CD4-positive, alpha-beta T cell treated with Interleukin-12 subunit alpha and Interleukin-12 subunit beta, for 1 hour (primary cell): ENCODE data around the gene OVOL3.
"Not testable (repeated sequence)": the region's sequence is repeated elsewhere in the genome, so short reads cannot be mapped to it uniquely, and the experiment has no call there.

Source experiments
- DNase-seq: peaks from one replicate; pipeline ENCODE4 v3.0.0-alpha.2; 2020

OVOL3 gene

DNA sequence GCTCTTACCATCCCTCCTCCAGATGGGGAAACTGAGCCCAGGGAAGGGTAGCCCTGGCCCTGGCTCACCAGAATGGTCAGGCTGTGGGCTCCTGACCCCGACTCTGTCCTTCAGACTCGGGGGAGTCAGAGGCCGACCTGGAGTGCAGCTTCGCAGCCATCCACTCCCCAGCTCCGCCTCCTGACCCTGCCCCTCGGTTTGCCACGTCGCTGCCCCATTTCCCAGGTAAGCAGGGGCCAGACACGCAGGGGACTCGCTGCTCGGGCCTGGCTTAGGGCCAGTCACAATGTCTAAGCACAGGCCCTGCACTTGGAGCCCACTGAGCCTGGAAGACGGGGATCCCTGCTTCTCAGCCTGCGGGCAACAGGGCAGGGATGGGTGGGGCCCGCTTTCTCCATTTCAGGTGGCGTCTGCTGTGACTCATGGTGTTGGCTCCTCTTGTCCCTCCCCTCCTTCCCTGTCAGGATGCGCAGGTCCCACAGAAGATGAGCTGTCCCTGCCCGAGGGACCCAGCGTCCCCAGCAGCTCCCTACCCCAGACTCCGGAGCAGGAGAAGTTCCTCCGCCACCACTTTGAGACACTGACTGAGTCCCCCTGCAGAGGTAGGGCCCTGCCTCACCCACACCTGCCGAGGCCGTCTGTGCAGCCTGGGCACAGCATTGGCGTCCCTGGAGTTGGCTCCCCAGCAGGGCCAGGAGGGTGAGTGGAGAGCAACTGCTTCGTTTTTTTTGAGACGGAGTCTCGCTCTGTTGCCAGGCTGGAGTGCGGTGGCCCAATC lies 9.2 kb upstream of the OVOL3 start:
- no peak for DNase-seq

DNA sequence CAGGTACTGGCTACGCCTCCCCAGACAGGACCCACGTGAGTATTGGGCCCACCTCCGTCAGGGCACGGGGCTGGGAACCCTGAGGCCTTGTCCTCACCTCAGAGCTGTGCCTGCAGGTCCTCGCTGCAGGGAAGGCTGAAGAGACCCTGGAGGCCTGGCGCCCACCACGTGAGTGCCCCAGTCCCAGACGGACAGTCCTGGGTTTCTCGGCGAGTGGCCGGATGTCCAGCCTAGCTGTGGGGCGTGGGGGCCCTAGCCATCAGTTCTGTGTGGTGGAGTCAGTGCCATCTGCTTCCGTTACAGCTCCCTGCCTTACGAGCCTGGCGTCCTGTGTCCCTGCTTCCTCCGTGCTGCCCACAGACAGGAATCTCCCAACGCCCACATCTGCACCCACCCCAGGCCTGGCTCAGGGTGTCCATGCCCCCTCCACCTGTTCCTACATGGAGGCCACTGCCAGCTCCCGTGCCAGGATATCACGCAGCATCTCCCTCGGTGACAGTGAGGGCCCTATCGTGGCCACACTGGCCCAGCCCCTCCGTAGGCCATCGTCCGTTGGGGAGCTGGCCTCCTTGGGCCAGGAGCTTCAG lies 7.8 kb upstream of the OVOL3 start:
- DNase-seq, result no peak

DNA sequence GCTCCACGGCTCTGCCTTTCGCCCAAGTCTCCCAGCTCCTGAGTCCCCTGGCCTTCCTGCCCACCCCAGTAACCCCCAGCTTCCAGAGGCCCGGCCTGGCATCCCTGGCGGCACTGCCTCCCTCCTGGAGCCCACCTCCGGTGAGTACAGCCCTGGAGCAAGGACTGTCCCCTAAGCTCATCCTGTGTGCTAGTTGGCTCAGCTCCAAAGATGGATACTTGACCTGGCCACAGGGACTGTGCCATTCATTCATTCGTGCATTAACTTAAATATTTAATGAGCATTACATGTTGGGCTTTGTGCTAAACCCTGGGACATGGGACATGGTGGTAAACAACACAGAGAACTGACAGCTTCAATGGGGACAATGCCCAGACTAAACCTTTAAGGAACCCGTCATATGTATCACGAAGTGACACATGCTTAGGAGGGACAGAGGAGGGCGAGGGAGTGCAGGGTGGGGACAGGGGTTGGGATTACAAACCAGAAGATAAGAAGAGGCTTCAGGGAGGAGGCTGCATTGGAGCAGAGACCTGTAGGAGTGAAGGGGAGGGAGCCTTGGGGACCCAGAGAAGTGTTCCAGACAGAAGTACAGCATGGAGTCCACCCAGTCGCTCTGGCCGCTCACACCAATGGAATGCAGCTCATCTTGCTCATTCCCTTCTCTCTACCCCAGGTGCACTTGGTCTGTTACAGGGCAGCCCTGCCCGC lies 6.9 kb upstream of the OVOL3 start:
- DNase-seq, result no peak

- no peak for DNase-seq
These were observed 4.5 kb upstream of the OVOL3 start for GRCh38 chr19:36106441-36106840.

DNA sequence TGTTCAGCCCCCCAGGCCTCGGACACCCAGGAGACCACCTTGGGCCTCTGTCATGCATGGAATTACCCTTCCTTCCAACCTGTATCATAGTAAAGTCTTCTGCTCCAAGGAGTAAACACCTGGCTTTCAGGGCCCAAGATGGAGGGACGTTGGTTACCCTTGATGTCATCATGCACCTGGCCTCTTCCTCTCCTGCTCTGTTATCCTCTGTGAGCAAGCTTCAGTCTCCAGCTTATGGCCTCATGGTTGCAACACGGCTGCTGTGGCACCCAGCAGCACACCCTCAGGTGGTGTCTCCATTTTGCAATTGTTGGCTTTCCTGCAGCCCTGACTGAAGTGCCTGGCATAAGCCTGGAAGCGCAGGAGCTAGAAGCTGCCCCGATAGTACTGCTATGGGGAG lies 4.0 kb upstream of the OVOL3 start:
- DNase-seq, result no peak

DNA sequence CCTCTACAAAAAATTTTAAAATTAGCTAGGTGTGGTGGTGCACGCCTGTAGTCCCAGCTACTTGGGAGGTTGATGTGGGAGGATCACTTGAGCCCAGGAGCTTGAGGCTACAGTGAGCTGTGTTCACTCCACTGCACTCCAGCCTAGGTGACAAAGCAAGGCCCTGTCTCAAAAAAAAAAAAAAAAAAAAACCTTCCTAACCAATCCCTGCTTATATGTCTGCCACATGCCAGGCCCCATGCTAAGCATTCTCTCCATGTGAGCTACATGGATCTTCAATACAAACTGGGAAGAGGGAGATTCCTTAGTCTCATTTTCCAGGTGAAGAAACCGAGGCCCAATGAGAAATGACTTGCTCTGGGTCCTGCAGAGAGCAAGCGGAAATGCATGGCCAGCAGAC lies 2.3 kb upstream of the OVOL3 start:
- DNase-seq, result no peak

- DNase-seq, result no peak
These were observed 227 bp downstream of the OVOL3 start for GRCh38 chr19:36111200-36111539.

- no peak for DNase-seq
These were observed 1.7 kb downstream of the OVOL3 start for GRCh38 chr19:36112678-36113077.

DNA sequence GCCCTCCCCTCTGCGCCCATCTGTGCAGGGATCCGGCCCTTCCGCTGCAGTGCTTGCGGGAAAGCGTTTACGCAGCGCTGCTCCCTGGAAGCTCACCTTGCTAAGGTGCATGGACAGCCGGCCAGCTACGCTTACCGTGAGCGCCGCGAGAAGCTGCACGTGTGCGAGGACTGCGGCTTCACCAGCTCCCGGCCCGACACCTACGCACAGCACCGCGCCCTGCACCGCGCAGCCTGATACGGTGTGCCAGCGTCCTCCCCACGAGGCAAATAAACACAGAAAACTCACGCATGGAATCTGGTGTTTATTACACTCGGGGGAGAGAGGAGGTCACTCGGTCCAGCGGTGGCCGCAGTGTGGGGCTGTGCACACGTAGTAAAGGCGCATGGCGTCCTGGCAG lies 2.5 kb downstream of the OVOL3 start:
- DNase-seq, result no peak

GRCh38 chr19:36113894-36114720 lies 3.2 kb downstream of the OVOL3 start:
- peak; percentile 23 for DNase-seq

DNA sequence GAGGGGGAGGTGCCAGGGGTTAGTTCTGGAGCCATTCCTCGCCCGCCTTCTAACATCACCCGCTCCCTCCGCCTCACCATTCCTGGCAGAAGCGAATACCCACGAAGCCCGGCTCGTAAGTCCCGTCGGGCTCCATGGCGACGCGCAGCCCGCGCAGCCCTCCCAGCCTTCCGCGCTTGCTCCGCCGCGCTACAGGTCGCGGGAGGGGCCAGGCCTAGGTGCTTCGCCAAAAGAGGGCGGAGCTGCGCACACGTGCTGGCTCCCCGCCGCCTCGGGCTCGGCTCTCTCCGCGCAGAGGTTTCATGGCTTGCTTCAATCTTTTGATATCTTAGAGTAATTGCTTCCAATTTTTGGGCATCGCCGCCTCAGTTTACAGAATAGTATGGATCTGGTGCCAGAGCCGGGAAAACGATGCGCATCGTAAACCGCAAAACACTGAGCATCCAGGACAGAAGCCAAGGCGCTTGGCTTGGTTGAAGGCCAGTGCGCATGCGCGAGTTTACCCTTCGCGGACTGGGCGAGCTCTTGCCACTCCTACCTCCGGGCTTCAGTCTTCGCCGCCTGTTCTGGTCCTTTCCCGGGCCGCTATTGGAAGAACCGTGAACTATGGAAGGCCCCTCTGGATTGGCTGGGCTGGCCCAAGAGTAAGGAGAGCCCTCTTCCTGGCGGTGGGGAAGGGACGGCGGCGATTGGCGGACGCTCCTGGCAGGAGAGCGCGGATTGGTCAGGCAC lies 3.9 kb downstream of the OVOL3 start, which contains the start of gene POLR2I:
POLR2I (minus strand) TSS at position 155 of the 732 bp plus-strand sequence; CDS start at position 136, 19 bp downstream.
- DNase-seq, result peak; percentile 100

DNA sequence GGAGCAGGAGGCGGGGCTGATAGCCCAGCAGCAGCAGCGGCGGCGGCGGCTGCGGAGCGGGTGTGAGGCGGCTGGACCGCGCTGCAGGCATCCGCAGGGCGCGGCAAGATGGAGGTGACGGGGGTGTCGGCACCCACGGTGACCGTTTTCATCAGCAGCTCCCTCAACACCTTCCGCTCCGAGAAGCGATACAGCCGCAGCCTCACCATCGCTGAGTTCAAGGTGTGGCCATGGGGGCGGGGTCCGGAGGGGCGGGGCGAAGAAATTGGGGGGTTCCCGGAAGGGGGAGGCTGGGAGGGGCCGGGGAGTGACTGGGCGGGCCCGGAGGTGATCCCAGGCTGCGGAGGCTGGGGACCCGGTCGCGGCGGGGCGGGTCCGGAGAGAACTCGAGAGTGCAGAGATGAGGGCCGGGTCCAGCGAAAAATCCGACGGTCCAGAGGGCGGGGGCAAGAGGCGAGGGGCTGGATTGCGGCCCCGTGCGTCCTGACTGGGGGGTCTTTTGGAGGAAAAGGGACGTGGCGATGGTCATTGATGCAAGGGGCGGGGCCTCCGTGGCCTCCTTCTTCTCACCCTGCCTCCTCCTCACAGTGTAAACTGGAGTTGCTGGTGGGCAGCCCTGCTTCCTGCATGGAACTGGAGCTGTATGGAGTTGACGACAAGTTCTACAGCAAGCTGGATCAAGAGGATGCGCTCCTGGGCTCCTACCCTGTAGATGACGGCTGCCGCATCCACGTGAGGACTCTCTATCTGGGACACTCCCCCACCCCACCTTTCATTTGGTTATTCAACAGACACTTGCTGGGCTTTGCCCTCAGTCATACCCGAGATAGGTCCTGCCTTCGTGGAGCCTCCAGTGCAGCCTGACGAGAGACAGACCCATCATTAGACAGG lies 4.8 kb downstream of the OVOL3 start, which contains the start of gene TBCB:
TBCB (plus strand) TSS at position 16 of the 891 bp plus-strand sequence; CDS start at position 109, 93 bp downstream.
- peak; percentile 91 for DNase-seq

DNA sequence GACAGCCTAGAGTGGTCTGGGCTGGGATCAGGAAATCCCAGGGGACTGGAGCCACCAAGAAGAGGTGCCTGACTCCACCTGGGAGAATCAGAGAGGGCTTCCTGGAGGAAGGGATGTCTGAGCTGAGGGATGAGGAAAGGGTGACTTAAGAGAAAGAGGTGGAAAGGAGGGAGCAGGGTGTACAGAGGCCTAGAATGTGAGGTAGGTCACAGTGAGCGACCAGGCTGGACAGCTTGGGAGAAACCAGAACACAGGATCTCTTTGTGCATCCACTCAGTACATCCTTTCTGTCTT lies 5.3 kb downstream of the OVOL3 start:
- DNase-seq, result no peak

DNA sequence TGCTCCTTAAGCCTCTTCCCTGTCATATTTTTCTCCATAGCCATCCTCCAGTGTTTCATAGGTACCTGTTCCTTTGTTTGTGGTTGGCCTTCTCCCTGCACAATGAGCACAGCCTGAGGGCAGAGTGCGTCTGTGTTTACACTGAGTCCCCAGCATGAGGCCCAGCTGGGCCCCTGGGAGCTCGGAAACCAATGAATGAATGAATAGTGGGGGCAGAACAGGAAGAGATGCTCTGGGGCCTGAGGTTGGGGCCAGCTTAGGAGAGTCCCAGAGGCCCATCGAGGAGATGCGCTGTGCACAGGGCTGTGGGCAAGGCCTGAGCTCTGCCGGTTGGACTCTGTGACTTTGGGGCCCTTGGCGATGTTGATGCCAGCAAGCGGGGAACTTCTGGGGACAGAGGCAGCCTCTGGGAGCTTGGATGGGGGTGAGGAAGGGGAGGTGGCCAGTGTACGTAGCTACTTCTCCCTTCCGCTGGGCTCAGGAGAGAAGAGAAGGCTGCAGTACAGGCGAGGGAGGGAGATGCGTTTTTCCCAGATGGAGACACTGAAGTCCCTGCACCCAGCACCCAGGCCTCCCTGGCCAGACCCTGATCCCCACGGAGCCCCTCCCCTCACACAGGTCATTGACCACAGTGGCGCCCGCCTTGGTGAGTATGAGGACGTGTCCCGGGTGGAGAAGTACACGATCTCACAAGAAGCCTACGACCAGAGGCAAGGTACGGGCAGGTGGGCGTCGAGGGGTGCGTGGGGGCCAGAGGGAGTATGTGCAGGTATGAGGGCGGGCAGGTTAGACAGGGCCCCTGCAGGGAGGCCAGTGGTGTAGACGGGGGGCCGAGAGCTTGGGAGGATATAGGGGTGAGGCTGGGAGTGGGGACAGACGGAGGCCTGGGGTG lies 9.4 kb downstream of the OVOL3 start:
- DNase-seq, result no peak

GRCh38 chr19:36120984-36121358 lies 10.0 kb downstream of the OVOL3 start:
- DNase-seq, result no peak

DNA sequence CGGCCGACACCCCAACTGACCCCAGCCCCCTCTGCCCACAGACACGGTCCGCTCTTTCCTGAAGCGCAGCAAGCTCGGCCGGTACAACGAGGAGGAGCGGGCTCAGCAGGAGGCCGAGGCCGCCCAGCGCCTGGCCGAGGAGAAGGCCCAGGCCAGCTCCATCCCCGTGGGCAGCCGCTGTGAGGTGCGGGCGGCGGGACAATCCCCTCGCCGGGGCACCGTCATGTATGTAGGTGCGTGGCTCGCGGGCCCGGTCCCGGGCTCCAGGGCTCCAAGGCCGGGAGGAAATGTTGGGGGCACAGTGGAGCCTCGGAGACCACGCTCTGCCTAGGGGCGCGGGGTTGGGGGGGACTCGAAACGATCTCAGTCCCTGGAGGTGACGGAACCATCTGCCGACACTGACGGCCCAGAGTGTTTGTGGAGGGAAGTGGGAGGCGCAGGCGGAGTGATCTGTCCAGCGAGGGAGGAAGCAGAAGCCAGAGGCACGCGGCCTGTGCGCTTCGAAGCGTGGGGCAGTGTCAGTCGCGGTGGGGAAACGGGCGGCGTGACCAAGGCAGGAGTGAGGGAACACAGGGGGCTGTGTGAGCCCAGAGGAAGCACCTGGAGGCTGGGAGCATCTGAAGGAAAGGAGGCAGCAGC lies 10.7 kb downstream of the OVOL3 start:
- no peak for DNase-seq

GRCh38 chr19:36125557-36125956 lies 14.6 kb downstream of the OVOL3 start:
- no peak for DNase-seq

- DNase-seq, result no peak
These were observed 17.4 kb downstream of the OVOL3 start for GRCh38 chr19:36128392-36128736.

- peak; percentile 32 for DNase-seq
These were observed 20.3 kb downstream of the OVOL3 start for GRCh38 chr19:36131221-36131620.

DNA sequence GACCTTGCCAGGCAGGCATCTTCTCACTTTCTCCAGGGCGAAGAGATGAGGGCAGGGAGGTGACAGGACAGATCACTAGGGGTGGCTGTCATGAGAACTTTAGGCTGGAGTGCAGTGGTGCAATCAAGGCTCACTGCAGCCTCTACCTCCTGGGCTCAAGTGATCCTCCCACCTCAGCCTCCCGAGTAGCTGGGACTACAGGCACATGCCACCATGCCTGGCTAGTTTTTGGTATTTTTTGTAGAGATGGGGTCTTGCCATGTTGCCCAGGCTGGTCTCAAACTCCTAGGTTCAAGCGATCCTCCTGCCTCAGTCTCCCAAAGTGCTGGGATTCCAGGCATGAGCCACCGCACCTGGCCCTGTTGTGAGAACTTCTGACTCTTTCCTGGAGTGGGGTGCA lies 23.9 kb downstream of the OVOL3 start:
- not testable (repeated sequence) for DNase-seq
